Measurements from ENCODE around the gene RYR1.

Gene RYR1

DNA sequence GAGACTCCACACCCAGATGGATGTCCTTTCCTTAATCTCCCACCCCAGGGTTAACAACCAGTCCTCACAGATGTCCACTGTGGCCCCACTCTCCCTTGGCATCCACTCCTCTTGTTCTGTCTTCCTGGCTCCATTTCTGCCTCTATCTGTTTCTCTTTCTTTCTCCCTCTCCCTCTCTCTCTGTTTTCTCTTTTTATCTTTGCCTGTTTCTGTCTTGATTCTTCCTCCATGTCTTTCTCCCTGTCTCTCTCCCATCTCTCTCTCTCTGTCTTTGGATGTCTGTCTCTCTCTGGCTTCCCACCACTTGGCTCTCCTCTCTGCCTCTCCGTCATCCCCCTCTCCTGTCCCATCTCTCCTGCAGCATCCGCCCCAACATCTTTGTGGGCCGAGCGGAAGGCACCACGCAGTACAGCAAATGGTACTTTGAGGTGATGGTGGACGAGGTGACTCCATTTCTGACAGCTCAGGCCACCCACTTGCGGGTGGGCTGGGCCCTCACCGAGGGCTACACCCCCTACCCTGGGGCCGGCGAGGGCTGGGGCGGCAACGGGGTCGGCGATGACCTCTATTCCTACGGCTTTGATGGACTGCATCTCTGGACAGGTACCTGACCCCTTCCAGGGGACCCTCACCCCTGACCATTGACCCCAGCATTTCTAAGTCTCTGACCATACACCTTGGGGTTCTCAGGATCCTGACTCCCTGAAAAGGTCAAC, 24.4 kb downstream of the RYR1 start:
- TF ChIP-seq, protein P1, sequence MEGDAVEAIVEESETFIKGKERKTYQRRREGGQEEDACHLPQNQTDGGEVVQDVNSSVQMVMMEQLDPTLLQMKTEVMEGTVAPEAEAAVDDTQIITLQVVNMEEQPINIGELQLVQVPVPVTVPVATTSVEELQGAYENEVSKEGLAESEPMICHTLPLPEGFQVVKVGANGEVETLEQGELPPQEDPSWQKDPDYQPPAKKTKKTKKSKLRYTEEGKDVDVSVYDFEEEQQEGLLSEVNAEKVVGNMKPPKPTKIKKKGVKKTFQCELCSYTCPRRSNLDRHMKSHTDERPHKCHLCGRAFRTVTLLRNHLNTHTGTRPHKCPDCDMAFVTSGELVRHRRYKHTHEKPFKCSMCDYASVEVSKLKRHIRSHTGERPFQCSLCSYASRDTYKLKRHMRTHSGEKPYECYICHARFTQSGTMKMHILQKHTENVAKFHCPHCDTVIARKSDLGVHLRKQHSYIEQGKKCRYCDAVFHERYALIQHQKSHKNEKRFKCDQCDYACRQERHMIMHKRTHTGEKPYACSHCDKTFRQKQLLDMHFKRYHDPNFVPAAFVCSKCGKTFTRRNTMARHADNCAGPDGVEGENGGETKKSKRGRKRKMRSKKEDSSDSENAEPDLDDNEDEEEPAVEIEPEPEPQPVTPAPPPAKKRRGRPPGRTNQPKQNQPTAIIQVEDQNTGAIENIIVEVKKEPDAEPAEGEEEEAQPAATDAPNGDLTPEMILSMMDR (IDR thresholded peaks at IDR 0.05; ENCODE audit: control insufficient read depth, extremely low read depth, insufficient read depth), result no peak
- no peak for DNase-seq (ENCODE audit: low read depth)
- no peak overlapping the region for H3K4me3 ChIP-seq (ENCODE audit: low read depth, low read length)

- no peak for DNase-seq (ENCODE audit: low read depth)
- H3K4me3 ChIP-seq (ENCODE audit: low read depth, low read length), result no peak overlapping the region
- TF ChIP-seq, protein P1 (IDR thresholded peaks at IDR 0.05; ENCODE audit: control insufficient read depth, extremely low read depth, insufficient read depth), result no peak
Measured at GRCh38 chr19:38458991-38459390, 25.5 kb downstream of the RYR1 start.

- DNase-seq (ENCODE audit: low read depth), result no peak
- TF ChIP-seq, protein P1 (IDR thresholded peaks at IDR 0.05; ENCODE audit: control insufficient read depth, extremely low read depth, insufficient read depth), result no peak
- no peak overlapping the region for H3K4me3 ChIP-seq (ENCODE audit: low read depth, low read length)
Measured at GRCh38 chr19:38463365-38463764, 29.9 kb downstream of the RYR1 start.

DNA sequence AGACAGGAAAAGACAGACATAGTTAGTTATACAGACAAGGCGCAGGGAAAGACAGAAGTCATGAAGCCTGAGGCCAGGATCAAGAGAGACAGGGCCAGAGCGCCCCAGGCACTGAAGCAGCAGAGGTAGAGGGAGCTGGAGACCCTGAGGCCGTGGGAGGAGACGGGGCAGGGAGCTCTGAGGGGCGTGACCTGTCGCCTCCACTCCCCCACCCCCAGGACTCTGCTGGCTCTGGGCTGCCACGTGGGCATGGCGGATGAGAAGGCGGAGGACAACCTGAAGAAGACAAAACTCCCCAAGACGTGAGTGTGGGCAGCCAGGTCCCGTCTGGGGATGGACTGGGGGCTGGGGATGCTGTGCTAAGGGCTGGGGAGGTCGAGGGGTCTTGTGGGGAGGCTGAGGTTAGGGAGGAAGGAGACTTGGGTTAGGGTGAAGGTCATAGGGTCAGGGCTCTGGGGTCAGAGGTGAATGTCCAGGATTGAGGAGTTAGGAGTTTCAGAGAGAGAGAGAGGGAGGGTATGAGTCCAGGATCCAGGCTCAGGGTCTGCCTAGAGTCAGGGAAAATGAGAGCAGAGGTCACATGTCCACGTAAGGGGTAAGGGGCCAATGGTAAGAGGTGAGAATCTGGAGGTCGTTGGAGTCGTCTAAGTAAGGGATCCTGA, 31.1 kb downstream of the RYR1 start:
- H3K4me3 ChIP-seq (ENCODE audit: low read depth, low read length), result no peak overlapping the region
- TF ChIP-seq, protein P1 (IDR thresholded peaks at IDR 0.05; ENCODE audit: control insufficient read depth, extremely low read depth, insufficient read depth), result no peak
- no peak for DNase-seq (ENCODE audit: low read depth)

- DNase-seq (ENCODE audit: low read depth), result no peak
- TF ChIP-seq, protein P1 (IDR thresholded peaks at IDR 0.05; ENCODE audit: control insufficient read depth, extremely low read depth, insufficient read depth), result no peak
- no peak overlapping the region for H3K4me3 ChIP-seq (ENCODE audit: low read depth, low read length)
Measured at GRCh38 chr19:38466050-38466449, 32.6 kb downstream of the RYR1 start.

GRCh38 chr19:38467541-38468525, 34.3 kb downstream of the RYR1 start:
- DNase-seq (ENCODE audit: low read depth), result no peak
- H3K4me3 ChIP-seq (ENCODE audit: low read depth, low read length), result no peak overlapping the region
- TF ChIP-seq, protein P1 (IDR thresholded peaks at IDR 0.05; ENCODE audit: control insufficient read depth, extremely low read depth, insufficient read depth), result no peak
